ENCODE measurements around the gene IMPG1. TPM values are rescaled to one million over a fixed set of nuclear protein-coding genes. Genes with fewer than 3 reads are reported as not detected.

IMPG1 gene
- total RNA-seq, 1 experiment from 2014 or later, result not detected

DNA sequence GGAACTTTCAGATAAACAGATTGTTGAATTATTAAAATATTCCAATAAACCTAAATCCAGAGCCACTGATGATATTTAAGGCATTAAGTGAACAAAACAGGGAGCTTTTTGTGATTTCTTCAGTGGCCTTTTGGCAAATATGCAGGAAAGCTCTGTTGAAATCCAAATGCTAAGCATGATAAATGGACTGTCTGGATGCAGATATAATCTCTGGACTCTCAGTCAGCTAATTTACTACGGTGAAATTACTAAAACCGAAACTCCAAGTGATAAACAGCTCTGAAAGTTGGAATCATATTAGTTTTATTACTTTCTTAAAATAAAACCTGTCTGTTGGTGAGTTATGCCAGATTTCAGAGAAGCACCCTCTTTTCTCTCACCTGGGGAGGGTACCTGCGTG, 120.3 kb downstream of the IMPG1 start:
- Histone ChIP-seq H3K56ac (ENCODE audit: insufficient read length, low read depth, low read length) (no peak overlapping the region), H3K23ac (ENCODE audit: insufficient read length, low read depth, low read length) (no peak overlapping the region), H3K27me3 (ENCODE audit: insufficient read depth, low read length) (no peaks in the 10 kb centered on the region), H3T11ph (ENCODE audit: low read length) (no peak overlapping the region), H2BK120ac (ENCODE audit: low read depth, low read length, poor library complexity, severe bottlenecking) (no peak overlapping the region), H3K79me2 (ENCODE audit: insufficient read depth, low read length) (no peaks in the 10 kb centered on the region), H4K91ac (ENCODE audit: insufficient read length, low read depth, low read length) (no peak overlapping the region), H3K4me1 (ENCODE audit: insufficient read depth, low read length) (no peaks in the 10 kb centered on the region), H2AK5ac (ENCODE audit: insufficient read length, low read length) (no peak overlapping the region), H2BK5ac (ENCODE audit: insufficient read length, low read length) (no peak overlapping the region), H3K4ac (ENCODE audit: low read depth, low read length) (no peak overlapping the region), H3K79me1 (ENCODE audit: insufficient read depth, low read depth, low read length, poor library complexity, severe bottlenecking) (no peaks in the 10 kb centered on the region), H4K8ac (replicated peaks; ENCODE audit: insufficient read length, low read depth, low read length) (no peak overlapping the region), H3K18ac (ENCODE audit: insufficient read length, low read depth, low read length) (no peak overlapping the region), H2BK15ac (ENCODE audit: low read depth, low read length) (no peak overlapping the region), H4K5ac (ENCODE audit: insufficient read length, low read depth, low read length) (no peak overlapping the region), H3K9me3 (ENCODE audit: control insufficient read depth, low read depth, low read length) (no peaks in the 10 kb centered on the region), H4K20me1 (ENCODE audit: control insufficient read depth, insufficient read depth, insufficient read length) (no peaks in the 10 kb centered on the region), H3K27ac (ENCODE audit: insufficient read length, low read depth, low read length) (no peak overlapping the region), H2AFZ (ENCODE audit: low read length) (no peak overlapping the region), H3K9ac (ENCODE audit: extremely low read depth, insufficient read length, low read length) (no peak overlapping the region), H3K14ac (ENCODE audit: insufficient read depth, low read length) (no peak overlapping the region), H2BK12ac (ENCODE audit: insufficient read length, low read depth, low read length) (no peak overlapping the region), H3K23me2 (ENCODE audit: insufficient read length, low read depth, low read length, poor library complexity, severe bottlenecking) (no peaks in the 10 kb centered on the region), H2BK20ac (ENCODE audit: low read depth, low read length, poor library complexity, severe bottlenecking) (no peak overlapping the region), H3K4me2 (ENCODE audit: insufficient read depth, insufficient read length, low read length) (no peak overlapping the region)
- no CpG with 5 or more reads among the region's 3 CpGs for WGBS (ENCODE audit: extremely low coverage, insufficient read length, low lambda C conversion rate)
- H3K4me1 Mint-ChIP-seq, result peaks cover 5 to 7% of the 10 kb centered on the region in 2 experiments; a peak in 3 of 4 replicates
- no peak overlapping the region for H3K27ac Mint-ChIP-seq
- H3K27me3 Mint-ChIP-seq (ENCODE audit: low read depth), result no peaks in the 10 kb centered on the region; the same call in 1 of the 2 replicates
- H3K9me3 Mint-ChIP-seq, result peaks cover 0 to 4% of the 10 kb centered on the region in 2 experiments; a peak in 3 of 5 replicates
- H3K36me3 Mint-ChIP-seq (ENCODE audit: insufficient read depth in 1 of 3, low read depth in 3 of 3), result no peaks in the 10 kb centered on the region; a peak in 1 of 7 replicates
- DNase-seq, result no peak
- TF ChIP-seq, protein P1, sequence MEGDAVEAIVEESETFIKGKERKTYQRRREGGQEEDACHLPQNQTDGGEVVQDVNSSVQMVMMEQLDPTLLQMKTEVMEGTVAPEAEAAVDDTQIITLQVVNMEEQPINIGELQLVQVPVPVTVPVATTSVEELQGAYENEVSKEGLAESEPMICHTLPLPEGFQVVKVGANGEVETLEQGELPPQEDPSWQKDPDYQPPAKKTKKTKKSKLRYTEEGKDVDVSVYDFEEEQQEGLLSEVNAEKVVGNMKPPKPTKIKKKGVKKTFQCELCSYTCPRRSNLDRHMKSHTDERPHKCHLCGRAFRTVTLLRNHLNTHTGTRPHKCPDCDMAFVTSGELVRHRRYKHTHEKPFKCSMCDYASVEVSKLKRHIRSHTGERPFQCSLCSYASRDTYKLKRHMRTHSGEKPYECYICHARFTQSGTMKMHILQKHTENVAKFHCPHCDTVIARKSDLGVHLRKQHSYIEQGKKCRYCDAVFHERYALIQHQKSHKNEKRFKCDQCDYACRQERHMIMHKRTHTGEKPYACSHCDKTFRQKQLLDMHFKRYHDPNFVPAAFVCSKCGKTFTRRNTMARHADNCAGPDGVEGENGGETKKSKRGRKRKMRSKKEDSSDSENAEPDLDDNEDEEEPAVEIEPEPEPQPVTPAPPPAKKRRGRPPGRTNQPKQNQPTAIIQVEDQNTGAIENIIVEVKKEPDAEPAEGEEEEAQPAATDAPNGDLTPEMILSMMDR (conservative IDR thresholded peaks at IDR 0.05), result no peak
- H3K4me3 Mint-ChIP-seq, result no peak overlapping the region
